NCI-H460 (cell line): Measurements from ENCODE around the gene MRM2. TPM values are rescaled to one million over a fixed set of nuclear protein-coding genes. Genes with fewer than 3 reads are reported as not detected.
"Not testable (repeated sequence)": the region's sequence is repeated elsewhere in the genome, so short reads cannot be mapped to it uniquely, and the experiment has no call there.

Source experiments
- DNase-seq: peaks from one replicate; pipeline ENCODE4 v3.0.0-alpha.2; 2016; ENCODE audit warnings: low read depth; ENCODE audit errors: extremely low read depth
- total RNA-seq: library from RNA; depleted of rRNA; stranded (reverse); fragments of >200 nt; shearing (Covaris generic); gene quantifications from 2 replicates; pipeline ENCODE4 v1.2.3, GENCODE V29; 2014

MRM2 gene
- total RNA-seq, 1 experiment from 2014 or later: 41.1 TPM

- not testable (repeated sequence) for DNase-seq
Observed at GRCh38 chr7:2269089-2269990, 27.3 kb upstream of the MRM2 start.

GRCh38 chr7:2266911-2267310, 24.9 kb upstream of the MRM2 start:
- no peak for DNase-seq

DNA sequence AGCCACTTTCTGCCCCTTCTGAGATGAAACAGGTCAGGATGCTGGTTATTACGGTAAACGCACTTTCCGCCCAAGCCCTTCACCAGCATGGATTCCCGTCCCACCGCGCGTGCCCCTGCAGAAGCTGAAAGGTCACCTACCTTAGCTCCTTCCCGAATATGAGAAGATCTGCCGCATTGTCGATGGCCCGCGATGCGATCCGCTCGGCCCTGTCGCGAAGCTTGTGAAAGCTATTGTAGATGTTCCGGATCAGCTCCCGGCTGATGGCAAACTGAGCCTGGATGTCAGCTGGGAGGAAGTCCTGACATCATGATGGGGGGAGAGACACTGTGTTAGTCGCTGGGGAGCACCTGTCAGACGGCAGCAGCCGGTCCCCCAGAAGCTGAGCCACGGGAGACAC, 22.2 kb upstream of the MRM2 start:
- DNase-seq: no peak

- DNase-seq: no peak
Observed at GRCh38 chr7:2263176-2263575, 21.2 kb upstream of the MRM2 start.

DNA sequence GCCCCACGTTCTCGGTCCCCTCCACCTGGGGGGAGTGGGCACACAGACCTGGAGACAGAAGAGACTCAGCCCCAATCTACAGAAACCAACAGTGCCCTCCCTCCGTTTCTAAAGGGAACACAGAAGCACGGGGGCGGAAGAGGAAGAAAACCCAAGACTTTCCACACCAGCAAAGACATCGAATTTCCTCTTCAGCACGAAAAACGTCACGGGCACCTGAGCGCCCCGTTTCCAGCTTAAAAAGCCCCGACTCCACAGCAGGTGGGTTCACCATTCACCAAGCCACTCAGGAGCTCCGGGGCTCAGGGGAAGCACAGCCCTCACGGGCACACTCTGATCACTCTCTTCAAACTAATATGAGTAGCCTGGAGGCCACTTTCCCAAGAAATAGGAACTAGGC, 19.6 kb upstream of the MRM2 start:
- DNase-seq: no peak

DNA sequence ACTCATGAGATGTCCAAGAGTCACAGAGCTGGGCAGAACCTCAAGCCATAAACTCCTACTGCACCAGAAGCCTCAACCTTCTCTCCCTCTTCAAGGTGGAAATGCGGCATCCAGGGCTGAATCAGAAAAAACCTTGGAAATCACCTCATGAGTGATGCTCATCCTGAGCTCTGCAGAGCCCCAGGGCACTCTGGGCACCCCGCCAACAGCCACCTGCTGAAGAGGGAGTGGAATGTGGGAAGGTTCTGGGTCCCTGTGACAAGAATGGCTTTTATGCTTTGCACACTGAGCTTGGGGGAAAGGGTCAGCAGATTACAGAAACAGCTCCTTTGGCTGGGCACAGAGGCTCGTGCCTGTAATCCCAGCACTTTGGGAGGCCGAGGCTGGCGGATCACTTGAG, 18.8 kb upstream of the MRM2 start:
- no peak for DNase-seq

DNA sequence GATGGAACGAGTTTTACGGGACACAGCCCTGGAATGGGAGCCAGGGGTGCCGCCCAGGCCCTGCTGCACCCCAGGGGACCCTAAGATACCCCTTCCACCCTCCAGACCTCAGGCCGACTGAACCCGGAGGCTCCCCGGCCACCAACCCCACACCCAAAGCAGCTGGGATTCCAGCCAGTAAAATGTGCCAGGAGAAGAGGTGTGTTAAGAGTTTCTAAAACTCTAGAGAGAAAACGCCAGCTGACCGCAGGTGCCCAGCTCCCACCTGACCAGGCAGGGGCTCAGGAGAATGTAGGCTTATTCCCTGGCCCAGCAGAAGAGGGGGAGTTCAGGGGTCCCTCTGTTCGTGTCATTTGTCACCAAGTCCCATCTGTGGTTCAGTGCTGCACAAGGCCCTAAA, 17.5 kb upstream of the MRM2 start:
- DNase-seq: no peak

GRCh38 chr7:2258661-2259365, 16.8 kb upstream of the MRM2 start:
- DNase-seq: no peak

DNA sequence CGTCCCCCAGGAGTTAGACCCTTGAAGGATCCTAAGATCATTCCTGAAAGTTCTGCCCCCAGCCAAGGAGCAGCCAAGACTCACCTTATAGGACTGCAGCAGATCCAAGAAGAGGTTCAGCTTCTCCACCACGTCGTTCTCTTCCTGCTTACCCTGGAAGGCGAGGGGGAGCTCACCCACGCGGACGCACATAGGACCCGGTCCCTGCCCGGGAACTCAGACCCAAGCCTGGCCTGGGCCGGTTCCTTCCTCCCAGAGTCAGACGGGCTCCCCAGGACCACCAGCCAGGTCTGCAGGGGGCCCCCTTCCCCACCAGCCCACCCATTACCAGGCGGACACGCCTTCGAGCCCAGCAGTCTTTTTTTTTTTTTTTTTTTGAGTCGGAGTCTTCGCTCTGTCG, 15.6 kb upstream of the MRM2 start:
- no peak for DNase-seq

DNA sequence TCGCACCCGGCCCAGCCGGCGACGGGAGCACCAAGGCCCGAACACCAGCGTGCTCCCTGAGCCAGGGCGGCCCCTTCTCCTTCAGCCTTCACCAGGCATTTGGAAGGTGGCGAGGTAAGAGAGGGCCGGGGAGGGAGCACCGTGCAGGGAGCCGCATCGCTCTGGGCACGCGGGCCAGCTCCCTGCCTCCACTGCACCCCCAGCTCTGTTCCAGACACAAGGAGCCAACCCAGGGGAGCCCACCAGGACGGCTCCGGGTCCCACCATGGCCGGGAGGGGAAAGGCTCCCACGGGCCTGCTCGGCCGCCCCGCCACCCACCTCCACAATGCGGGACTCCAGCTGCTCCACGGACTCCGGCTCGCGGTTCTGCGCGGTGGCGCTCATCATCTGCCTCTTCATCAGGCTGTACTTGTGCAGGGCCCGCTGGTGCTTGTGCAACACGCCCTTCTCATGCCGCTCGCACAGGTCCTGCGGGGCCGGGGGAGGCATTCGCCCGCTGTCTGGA, 15.1 kb upstream of the MRM2 start:
- DNase-seq: no peak

DNA sequence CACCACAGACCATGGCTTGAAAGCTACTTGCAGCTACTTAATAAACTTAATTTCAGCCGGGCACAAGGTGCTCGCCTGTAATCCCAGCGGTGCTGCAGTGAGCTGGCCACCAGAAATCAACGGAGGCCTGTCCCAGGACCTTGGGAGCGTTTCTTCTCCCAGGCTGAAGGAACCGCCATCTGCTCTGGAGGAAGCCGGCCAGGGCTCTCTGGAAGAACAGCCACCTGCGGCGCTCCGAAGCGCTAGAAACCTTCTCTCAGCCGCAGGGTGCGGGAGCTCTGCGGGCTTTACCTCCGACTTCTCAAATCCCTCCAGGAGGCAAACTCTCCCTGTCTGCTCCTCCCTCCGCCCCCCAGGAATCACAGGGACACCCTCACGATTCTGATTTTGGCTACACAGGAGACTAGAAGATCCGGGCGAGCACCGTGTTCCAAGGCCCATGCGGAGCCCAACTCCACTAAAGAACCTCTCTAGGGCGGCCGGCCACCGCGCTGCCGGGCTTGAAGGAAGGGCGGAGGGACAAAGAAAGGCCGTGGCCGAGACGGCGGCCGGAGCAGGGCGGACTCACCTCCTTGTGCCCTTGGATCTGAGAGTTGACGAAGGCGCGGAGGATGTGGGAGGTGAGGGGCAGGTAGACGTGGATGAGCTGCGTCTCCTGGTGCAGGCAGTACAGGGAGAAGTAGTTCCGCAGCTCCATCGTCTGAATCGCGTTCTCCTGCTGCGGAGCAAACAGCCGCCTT, 14.5 kb upstream of the MRM2 start:
- DNase-seq: no peak

GRCh38 chr7:2255145-2256139, 13.4 kb upstream of the MRM2 start:
- DNase-seq: no peak

DNA sequence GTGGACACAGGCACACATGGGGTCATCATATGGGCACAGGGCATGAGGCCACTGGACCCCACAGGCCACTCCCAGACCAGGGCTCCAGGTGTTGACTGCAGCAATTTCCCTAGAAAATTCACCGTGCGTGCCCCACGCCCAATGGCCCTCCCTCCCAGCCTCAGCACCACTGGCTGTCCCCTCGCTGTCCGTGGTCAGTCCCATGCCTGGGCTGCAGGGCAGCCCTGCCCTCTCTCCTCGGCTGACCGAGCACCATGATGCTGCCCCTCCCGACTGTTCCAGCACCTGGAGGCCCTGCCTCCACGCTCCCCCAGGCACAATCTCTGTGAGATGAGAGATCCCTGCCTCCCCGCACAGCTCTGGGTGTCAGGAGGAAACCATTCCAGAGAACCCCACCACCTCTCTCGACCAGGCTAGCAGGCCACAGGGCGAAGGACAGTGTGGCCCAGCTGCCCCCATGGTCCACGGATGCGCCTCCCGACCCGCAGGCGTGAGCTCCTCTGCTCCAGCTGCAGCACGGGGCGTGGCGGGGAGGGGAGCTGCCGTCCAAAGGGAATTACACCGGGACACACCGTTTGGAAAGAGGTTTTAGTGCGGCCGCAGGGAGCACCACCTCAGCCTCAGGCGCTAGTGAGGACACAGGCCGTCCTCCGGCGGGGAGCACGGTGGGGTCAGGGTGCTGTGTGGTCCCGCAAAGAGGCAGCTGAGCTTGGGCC, 12.6 kb upstream of the MRM2 start:
- no peak for DNase-seq

DNA sequence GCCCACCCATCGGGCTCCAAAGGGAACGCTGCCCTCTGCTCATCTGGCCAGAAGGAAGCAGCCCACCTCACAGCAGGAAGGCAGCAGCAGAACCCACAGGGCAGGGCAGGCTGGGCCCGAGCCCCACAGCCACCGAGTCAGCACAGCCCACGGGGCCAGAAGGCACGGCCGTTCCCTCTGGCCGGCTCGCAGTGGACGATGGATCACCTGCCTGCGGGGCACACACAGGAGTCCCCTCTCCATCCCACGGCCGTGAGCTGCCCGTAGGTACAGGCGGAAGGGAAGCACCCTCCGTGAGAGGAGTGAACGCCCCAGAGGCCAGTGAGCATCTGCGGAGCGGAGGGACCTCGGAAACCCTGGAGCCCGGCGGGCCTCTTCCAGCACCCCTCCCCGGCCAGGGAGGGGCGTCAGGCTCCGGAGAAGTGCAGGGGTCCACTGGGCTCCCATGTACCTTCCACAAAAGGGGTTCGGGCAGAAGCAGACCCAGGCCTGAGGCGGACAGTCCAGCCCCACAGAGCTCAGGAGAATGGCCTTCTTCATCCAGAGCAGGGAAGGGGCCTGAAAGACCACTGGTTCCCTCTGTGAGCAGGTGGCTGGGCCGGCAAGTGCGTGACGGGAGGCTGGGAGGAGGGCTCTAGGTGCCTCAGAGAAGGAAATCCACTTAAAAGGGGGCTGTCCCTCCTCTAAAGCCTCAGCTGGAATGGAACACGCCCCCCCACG, 11.7 kb upstream of the MRM2 start:
- no peak for DNase-seq

GRCh38 chr7:2253021-2253420, 11.0 kb upstream of the MRM2 start:
- no peak for DNase-seq

GRCh38 chr7:2251841-2252771, 10.1 kb upstream of the MRM2 start:
- DNase-seq: no peak

DNA sequence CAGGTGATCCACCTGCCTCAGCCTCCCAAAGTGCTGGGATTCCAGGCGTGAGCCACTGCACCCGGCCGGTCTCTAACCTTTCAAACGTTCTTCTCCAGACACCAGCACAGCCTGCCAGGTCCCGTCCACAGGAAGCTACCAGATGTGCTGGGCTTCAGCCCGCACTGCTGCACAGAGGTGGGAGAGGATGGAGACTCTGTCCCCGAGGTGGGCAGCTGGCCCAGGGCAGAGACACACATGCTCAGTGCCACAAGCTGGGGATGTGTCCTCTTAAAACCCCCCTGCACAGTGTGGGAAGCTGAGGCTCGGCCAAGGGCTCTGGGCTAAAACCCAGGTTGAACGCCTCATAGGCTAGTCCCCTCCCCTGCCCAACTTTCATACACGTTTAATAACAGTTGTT, 9.4 kb upstream of the MRM2 start:
- DNase-seq: no peak
